K562 (cell line): ENCODE measurements around the gene P2RY11. TPM values are rescaled to one million over a fixed set of nuclear protein-coding genes. Genes with fewer than 3 reads are reported as not detected.

ENCODE experiments used
- CBFA2T2 ChIP-seq: fragments of 450-650 bp; conservative IDR thresholded peaks from 2 replicates; pipeline ENCODE4 v1.6.1; 2017; ENCODE audit warnings: mild to moderate bottlenecking
- CHD2 ChIP-seq: IDR thresholded peaks from 2 replicates; pipeline ENCODE4 v1.6.1; 2011; ENCODE audit warnings: low read depth, low read length
- MAFF ChIP-seq: IDR thresholded peaks from 2 replicates; pipeline ENCODE4 v1.6.1; 2012; ENCODE audit warnings: low read length, improper control_type of control experiment
- MEF2D ChIP-seq: conservative IDR thresholded peaks from 2 replicates; pipeline ENCODE4 v1.6.1; 2016; ENCODE audit warnings: low read depth, missing genetic modification characterization, missing compliant biosample characterization
- MEIS2 ChIP-seq: fragments of 450-650 bp; IDR thresholded peaks from 2 replicates; pipeline ENCODE4 v1.6.1; 2014; ENCODE audit warnings: mild to moderate bottlenecking; ENCODE audit not compliant: partially characterized antibody
- NFYB ChIP-seq: IDR thresholded peaks from 2 replicates; pipeline ENCODE4 v1.6.1; 2011; ENCODE audit warnings: mild to moderate bottlenecking, moderate library complexity; ENCODE audit not compliant: insufficient read length; ENCODE audit errors: extremely low read depth
- RBM17 ChIP-seq: fragments of 200-400 bp; formaldehyde crosslinking; IDR thresholded peaks from 2 replicates; pipeline ENCODE4 v1.6.1; 2017; ENCODE audit warnings: low read depth, mild to moderate bottlenecking, low read length, borderline replicate concordance
- TFE3 ChIP-seq: fragments of 450-650 bp; formaldehyde crosslinking; IDR thresholded peaks from 2 replicates; pipeline ENCODE4 v1.4.0; 2020; ENCODE audit warnings: mild to moderate bottlenecking, mixed read lengths
- ZNF224 ChIP-seq: sonication (generic); formaldehyde crosslinking; IDR thresholded peaks from 2 replicates; pipeline ENCODE4 v1.8.0; 2022; ENCODE audit warnings: mild to moderate bottlenecking, missing genetic modification reagents
- ZNF592 ChIP-seq: fragments of 450-650 bp; IDR thresholded peaks from 2 replicates; pipeline ENCODE4 v1.6.1; 2017; ENCODE audit warnings: antibody characterized with exemption, mild to moderate bottlenecking
- polyA plus RNA-seq, 8 experiments: library from polyadenylated mRNA; depleted of rRNA in 4 of 8; stranded (reverse) in 5 of 8; unstranded in 3 of 8; fragments of >200 nt; fragmentation: Nextera tagmentation in 2 of 8; fragmentation: Illumina TruSeq in 1 of 8; extraction: Ambion mirVana in 2 of 8; extraction: Trizol in 1 of 8; gene quantifications; 2 replicates each; pipeline versions ENCODE4 v1.2.1 to v1.2.3, GENCODE V29; 2011 to 2014; ENCODE audit warnings: inconsistent platforms in 1 of 8, missing spikeins in 1 of 8
- total RNA-seq, 7 experiments: library from RNA; depleted of rRNA in 6 of 7; stranded (reverse); fragments of >200 nt in 6 of 7; fragmentation: Illumina TruSeq in 2 of 7; extraction: Trizol in 2 of 7; gene quantifications; 2 replicates each; pipeline versions ENCODE4 v1.2.1 to v1.2.3, GENCODE V29; 2011 to 2021; ENCODE audit warnings: low replicate concordance in 1 of 7
- TF ChIP-seq, protein P1 (sequence below): IDR thresholded peaks from 3 replicates; pipeline ENCODE4 v1.6.1; 2011; ENCODE audit warnings: borderline replicate concordance, mild to moderate bottlenecking, moderate library complexity; ENCODE audit not compliant: insufficient read length; ENCODE audit errors: extremely low read depth

P2RY11 gene
- total and polyA plus RNA-seq, 9 of the 15 experiments (the other 6 are each of a cell fraction or from before 2014, with no cell fraction given) = 0.03 to 10.1 (median 1.5) TPM

- TF ChIP-seq, protein P1, sequence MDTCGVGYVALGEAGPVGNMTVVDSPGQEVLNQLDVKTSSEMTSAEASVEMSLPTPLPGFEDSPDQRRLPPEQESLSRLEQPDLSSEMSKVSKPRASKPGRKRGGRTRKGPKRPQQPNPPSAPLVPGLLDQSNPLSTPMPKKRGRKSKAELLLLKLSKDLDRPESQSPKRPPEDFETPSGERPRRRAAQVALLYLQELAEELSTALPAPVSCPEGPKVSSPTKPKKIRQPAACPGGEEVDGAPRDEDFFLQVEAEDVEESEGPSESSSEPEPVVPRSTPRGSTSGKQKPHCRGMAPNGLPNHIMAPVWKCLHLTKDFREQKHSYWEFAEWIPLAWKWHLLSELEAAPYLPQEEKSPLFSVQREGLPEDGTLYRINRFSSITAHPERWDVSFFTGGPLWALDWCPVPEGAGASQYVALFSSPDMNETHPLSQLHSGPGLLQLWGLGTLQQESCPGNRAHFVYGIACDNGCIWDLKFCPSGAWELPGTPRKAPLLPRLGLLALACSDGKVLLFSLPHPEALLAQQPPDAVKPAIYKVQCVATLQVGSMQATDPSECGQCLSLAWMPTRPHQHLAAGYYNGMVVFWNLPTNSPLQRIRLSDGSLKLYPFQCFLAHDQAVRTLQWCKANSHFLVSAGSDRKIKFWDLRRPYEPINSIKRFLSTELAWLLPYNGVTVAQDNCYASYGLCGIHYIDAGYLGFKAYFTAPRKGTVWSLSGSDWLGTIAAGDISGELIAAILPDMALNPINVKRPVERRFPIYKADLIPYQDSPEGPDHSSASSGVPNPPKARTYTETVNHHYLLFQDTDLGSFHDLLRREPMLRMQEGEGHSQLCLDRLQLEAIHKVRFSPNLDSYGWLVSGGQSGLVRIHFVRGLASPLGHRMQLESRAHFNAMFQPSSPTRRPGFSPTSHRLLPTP = peak; percentile 92
- TF ChIP-seq ZNF592 = no peak
- TF ChIP-seq RBM17 = no peak
- TF ChIP-seq MEF2D = no peak
- TF ChIP-seq CBFA2T2 = no peak
- peak; percentile 85 for TF ChIP-seq CHD2
- no peak for TF ChIP-seq ZNF224
- no peak for TF ChIP-seq TFE3 (CRISPR knock-in tag)
- TF ChIP-seq MEIS2 = peak; percentile 73
- no peak for TF ChIP-seq MAFF
- TF ChIP-seq NFYB = no peak
These were observed 5.2 kb upstream of the P2RY11 start, which contains the start of gene PPAN (continued) for GRCh38 chr19:10106100-10106936.
